RCC 7860 (cell line): ENCODE results near the gene IGF2BP1.
"Not testable (repeated sequence)": the region's sequence is repeated elsewhere in the genome, so short reads cannot be mapped to it uniquely, and the experiment has no call there.

ENCODE experiments used
- DNase-seq: peaks from one replicate; pipeline ENCODE4 v3.0.0-alpha.2; 2015; ENCODE audit warnings: low spot score
- FAIRE-seq: peaks from 2 replicates; lab custom pipeline; 2012; peaks lifted over from hg19 to GRCh38; lab: Jason Lieb, UNC

IGF2BP1 gene

GRCh38 chr17:49016775-49017463, 19.7 kb downstream of the IGF2BP1 start:
- DNase-seq, result peak; percentile 76
- peak; percentile 35 for FAIRE-seq

DNA sequence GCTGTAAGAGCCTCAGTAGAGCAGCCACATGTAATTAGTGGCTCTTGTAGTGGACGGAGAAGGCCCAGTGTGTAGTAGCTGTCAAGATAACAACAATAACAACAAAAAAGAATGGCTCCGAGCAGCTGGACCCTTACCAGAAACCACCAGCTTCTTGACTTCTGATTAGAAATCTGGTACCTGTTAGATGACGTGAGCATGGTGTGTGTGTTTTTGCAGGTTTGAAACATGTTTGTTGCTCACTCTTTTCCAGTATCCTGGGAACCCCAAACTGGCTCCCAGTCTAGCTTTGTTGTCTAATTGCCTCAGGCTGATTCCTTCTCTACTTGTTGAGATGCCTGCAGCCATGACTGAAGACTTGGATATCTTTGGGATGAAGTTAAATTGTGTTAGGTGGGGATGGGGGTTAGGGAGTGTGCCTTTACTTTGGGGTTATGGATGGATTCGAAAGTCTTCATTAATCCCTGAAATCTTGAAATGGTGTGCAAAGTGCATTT, 21.0 kb downstream of the IGF2BP1 start:
- FAIRE-seq (no peak), DNase-seq (no peak)

GRCh38 chr17:49018748-49019147, 21.6 kb downstream of the IGF2BP1 start:
- FAIRE-seq, result no peak

DNA sequence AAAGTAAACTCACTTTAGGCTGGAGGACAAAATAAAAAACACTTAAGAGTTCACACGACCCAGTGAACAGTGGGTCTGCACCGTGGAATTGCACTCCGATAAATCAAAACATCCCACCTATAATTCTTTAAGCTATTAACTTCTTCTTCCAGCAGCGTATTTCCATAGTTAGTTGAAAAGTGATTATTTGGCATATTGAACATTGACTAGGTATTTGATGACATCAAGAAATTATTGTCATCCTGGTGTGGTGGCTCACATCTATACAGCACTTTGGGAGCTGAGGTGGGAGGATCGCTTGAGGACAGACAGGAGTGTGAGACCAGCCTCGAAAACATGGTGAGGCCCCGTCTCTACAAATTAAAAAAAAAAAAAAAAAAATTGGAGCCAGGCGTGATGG, 23.4 kb downstream of the IGF2BP1 start:
- DNase-seq, result no peak
- FAIRE-seq, result no peak

More at GRCh38 chr17:49018748-49019147, 21.6 kb downstream of the IGF2BP1 start:
- no peak for DNase-seq

GRCh38 chr17:49021095-49021767, 24.0 kb downstream of the IGF2BP1 start:
- no peak for FAIRE-seq

GRCh38 chr17:49021768-49022103, 24.6 kb downstream of the IGF2BP1 start:
- FAIRE-seq (no peak), DNase-seq (no peak)

More at GRCh38 chr17:49021095-49021767, 24.0 kb downstream of the IGF2BP1 start:
- DNase-seq, result no peak

DNA sequence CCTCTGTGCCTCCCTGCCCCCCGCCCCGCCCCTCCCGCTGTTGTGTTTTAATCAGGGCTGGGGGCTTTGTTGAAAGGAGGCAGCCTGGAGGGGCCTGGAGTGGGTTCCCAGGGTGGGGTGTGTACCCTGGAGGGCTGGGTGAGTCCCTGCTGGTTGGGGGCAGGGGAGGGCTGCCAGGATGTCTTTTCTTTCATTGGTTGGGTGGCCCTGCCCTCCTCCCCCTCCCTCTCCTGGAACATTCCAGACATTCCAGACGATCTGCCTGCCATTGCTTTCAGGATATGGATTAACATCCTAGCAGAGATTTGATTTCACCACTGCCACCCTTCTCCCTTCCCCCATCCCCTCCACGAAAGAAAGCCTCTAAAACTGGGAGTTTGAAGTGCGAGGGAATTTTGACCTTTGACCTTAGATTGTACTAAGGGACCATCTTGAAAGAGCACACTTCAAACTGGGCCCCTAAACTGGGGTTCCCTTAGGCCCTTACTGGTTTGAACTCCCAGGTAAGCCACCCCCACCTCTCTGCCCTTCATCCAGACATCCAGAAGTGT, 25.3 kb downstream of the IGF2BP1 start:
- DNase-seq (peak; percentile 52), FAIRE-seq (no peak)

DNA sequence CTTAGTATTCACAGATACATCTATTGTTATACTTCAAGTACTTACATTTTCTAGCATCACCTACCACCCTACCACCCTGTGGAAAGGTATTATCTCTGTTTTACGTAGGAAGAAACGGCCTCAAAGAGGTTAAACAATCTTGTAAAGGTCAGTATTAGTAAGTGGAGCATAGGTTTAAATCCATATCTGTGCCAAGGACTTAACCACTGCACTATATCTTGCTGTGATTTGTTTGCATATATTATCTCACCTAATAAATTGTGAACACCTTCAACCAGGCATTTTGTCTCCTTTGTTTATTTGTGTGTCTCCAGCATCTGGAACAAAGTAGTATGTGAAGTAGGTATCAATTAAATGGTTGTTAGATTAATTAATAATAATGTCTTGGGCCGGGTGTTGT, 27.3 kb downstream of the IGF2BP1 start:
- DNase-seq (no peak), FAIRE-seq (no peak)

DNA sequence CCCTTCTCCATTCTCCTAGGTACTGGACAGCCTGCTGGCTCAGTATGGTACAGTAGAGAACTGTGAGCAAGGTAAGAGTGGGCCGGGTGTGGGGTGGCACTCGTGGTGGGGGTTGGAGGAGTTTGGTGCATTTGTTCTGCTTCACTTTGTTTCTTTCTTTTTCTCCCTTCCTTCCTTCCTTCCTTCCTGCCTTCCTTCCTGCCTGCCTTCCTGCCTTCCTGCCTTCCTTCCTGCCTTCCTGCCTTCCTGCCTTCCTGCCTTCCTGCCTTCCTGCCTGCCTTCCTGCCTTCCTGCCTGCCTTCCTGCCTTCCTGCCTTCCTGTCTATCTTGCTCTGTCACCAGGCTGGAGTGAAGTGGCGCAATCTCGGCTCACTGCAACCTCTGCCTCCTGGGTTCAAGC, 29.3 kb downstream of the IGF2BP1 start:
- not testable (repeated sequence) for DNase-seq, FAIRE-seq

DNA sequence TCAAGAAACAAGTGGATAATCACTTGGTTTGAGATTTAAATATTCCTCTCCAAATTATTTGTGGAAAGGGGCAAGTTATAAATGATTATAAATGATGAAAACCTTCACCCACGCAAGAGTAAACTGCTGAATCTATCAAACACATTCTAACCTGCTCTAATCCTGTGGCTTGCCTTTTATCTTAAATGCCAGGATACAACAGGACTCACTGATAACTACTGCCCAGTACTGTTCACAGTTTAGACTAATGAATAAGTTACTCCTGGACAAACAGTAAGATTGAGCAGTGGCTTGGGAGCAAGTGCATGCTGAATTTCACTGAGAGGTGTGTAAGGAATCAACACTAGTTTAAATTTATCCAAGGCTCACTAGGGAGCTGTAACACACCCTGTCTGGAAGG, 31.1 kb downstream of the IGF2BP1 start:
- DNase-seq, result no peak
- no peak for FAIRE-seq

GRCh38 chr17:49029801-49030200, 32.6 kb downstream of the IGF2BP1 start:
- DNase-seq, result no peak
- no peak for FAIRE-seq

DNA sequence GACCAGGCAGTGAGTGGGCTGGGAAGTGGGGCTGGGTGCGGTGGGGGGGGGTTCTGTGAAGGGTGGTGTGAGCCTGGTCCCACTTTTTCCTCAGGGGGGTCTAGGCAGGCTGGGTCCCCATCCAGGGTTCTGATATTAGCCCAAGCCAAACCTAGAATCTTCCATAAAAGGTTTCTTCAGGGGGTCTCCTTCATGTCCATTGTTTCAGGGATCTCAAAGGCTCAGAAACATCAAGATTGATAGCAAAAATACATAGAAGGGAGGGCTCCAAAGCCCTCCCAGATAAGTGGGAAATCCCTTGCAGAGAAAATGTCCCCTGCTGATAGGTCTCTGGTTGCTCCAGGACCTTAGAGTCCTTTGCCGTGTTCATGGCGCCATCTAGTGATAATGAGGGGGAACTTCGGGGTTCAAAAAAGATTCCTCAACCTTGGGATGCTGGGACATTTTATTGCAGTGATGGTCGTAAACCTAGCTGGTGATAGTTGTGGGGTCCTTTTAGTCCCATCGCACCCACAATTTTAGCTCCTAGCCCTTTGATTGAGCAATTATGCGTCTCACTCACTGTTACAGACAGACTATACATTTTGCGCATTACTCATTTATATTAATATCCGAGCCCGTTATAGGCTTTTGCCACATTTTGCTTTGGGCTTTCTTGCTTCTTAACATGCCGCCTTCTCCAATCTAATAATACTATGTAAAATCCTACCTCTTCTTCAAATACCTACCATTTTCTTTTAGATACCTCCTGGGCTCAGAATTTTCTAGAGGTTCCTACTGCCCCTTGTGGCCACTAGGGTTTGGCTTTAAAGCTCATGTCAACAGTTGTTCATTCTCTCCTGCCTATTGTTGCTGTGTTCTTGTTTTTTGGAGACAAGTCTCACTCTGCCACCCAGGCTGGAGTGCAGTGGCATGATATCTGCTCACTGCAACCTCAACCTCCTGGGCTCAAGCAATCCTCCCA, 35.1 kb downstream of the IGF2BP1 start:
- DNase-seq, result peak; percentile 70
- FAIRE-seq, result peak; percentile 23

- FAIRE-seq (no peak), DNase-seq (peak; percentile 35)
These were observed 38.5 kb downstream of the IGF2BP1 start for GRCh38 chr17:49035470-49036269.

- DNase-seq, result no peak
- no peak for FAIRE-seq
These were observed 39.1 kb downstream of the IGF2BP1 start for GRCh38 chr17:49036270-49036626.

DNA sequence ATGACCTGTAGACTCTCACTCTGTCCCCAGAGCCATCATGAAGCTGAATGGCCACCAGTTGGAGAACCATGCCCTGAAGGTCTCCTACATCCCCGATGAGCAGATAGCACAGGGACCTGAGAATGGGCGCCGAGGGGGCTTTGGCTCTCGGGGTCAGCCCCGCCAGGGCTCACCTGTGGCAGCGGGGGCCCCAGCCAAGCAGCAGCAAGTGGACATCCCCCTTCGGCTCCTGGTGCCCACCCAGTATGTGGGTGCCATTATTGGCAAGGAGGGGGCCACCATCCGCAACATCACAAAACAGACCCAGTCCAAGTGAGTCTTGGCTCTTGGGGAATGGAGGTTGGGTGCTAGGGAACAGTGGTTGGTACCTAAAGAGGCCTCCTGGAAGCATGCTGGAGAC, 41.0 kb downstream of the IGF2BP1 start:
- FAIRE-seq (no peak), DNase-seq (no peak)

- FAIRE-seq, result no peak
These were observed 41.4 kb downstream of the IGF2BP1 start for GRCh38 chr17:49038544-49038943.

GRCh38 chr17:49039518-49039917, 42.3 kb downstream of the IGF2BP1 start:
- not testable (repeated sequence) for FAIRE-seq, DNase-seq

More at GRCh38 chr17:49038544-49038943, 41.4 kb downstream of the IGF2BP1 start:
- DNase-seq, result no peak

DNA sequence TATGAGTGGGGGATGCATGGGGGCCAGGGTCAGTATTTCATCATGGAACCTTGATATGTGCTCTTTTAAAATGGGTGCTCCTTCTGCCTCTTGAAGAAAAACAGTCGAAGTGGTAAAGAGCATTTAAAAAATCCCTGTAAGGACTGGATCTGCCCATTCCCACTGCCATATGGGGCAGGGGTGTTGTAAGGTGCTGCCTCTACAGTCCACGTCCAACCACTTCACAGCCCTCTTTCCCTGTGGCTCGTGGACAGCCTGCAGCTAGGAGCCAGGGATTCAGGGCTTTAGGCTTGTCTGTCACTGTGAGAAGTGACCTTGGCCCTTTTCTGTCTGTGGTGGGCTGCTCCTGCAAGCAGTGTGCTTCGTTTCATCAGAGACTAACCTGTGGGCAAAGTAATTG, 44.3 kb downstream of the IGF2BP1 start:
- no peak for DNase-seq
- no peak for FAIRE-seq

- FAIRE-seq (no peak), DNase-seq (no peak)
These were observed 48.2 kb downstream of the IGF2BP1 start for GRCh38 chr17:49045376-49045775.

- FAIRE-seq (no peak), DNase-seq (no peak)
These were observed 49.7 kb downstream of the IGF2BP1 start for GRCh38 chr17:49046912-49047311.
